Pancreas (tissue), 10 donors: ENCODE data around the gene CEBPE. TPM values are rescaled to one million over a fixed set of nuclear protein-coding genes. Genes with fewer than 3 reads are reported as not detected.

Experiments
- ATAC-seq, 4 donors: fragments of 200-7000 bp; cut with Tn5 transposase; one replicate each; pipeline versions ENCODE4 v1.8.0 to v1.9.1; 2020; ENCODE audit warnings: mild to moderate bottlenecking in 4 of 4, moderate library complexity in 4 of 4
- DNase-seq, 6 donors: peaks; one replicate each; pipeline ENCODE4 v3.0.0-alpha.2; 2020
- FAIRE-seq: peaks from 2 replicates; lab custom pipeline; 2012; peaks lifted over from hg19 to GRCh38; lab: Jason Lieb, UNC
- H3K27ac ChIP-seq, 4 donors: fragments of 200-600 bp; sonication (generic); 1 replicate in 3 of 4; 2 replicates in 1 of 4; pipeline versions ENCODE4 v1.5.0 to v1.8.0; 2020
- H3K27me3 ChIP-seq, 4 donors: fragments of 200-600 bp; one replicate each; pipeline ENCODE4 v1.8.0; 2021
- H3K36me3 ChIP-seq, 3 donors: fragments of 200-600 bp; sonication (generic) in 1 of 3; one replicate each; pipeline versions ENCODE4 v1.5.0 to v1.8.0; 2020 to 2021
- H3K4me1 ChIP-seq, 3 donors: fragments of 200-600 bp; one replicate each; pipeline ENCODE4 v1.8.0; 2021
- H3K4me3 ChIP-seq, 4 donors: fragments of 200-600 bp; sonication (generic) in 2 of 4; one replicate each; pipeline versions ENCODE4 v1.5.0 to v1.8.0; 2020 to 2021
- H3K9me3 ChIP-seq, 4 donors: fragments of 200-600 bp; one replicate each; pipeline ENCODE4 v1.8.0; 2021
- WGBS, 2 donors: extraction: QIAGEN DNeasy Blood & Tissue Kit; methylation state at CpG; one replicate each; pipeline ENCODE4 v1.1.7; 2013; 5-methylcytosine and 5-hydroxymethylcytosine counted together
- intact Hi-C, 3 donors: fragments of 100-400 bp; cut with DNase I; formaldehyde crosslinking; loops; one replicate each; pipeline versions ENCODE4 v1.11.1 to v1.14.2; 2022
- polyA plus RNA-seq, 2 donors: library from polyadenylated mRNA; stranded (reverse); fragments of 200-250 nt; gene quantifications; one replicate each; pipeline ENCODE4 v1.2.3, GENCODE V29; 2013
- total RNA-seq, 6 donors: library from RNA; stranded (reverse); fragmentation: NEBNext Ultra II Directional in 4 of 6; extraction: Animal tissue kit (Norgen Biotek cat#: 25700) in 4 of 6; gene quantifications; one replicate each; pipeline versions ENCODE4 v1.2.1 to v1.2.4, GENCODE V29; 2021 to 2023
- TF ChIP-seq, protein P1 (sequence below), 4 donors: fragments of 200-600 bp; sonication (generic) in 3 of 4; IDR thresholded peaks; one replicate each; pipeline versions ENCODE4 v1.5.0 to v1.8.0; 2021; ENCODE audit warnings: antibody characterized with exemption in 4 of 4
- donor health status: healthy with polysubstance abuse.
- donor health status: DM: no; HTN: no; CAD: no; lungs with moderate emphysema.
- donor health status: DM: no; HTN: no; CAD: no.
- donor health status: control.
- donor health status: control.
- donor health status: Bipolar disorder and iron deficiency.
- donor health status: DM: yes; HTN: yes; CAD: no.
- donor health status: DM: no; HTN: no; CAD: no.
- donor health status: DM: no; HTN: no; CAD: no.
- donor health status: DM: yes; HTN: yes; CAD: no.

The CEBPE gene
- total and polyA plus RNA-seq, 8 donors: not detected

DNA sequence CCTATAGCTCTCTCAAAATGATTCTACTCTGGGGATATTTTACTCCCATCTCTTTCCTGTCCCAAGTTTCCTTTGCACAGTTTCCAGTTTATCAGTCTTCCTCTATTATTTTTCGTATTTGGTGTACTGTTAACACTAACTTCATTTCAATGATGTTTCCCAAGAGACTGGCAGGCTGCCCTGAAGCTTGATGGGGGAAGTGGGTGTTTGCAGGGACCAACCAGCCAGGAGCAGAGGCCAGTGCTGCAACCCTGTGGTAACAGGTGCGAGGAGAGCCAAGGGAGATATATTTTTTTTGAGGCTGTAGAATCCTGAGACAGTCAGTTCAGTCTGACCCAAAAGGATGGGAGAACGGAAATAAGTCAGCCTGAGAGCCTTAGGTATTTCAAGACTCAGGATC lies 11.8 kb upstream of the CEBPE start:
- WGBS, 2 donors: 72 to 78% methylated on average over 3 of the region's 3 CpGs
- Histone ChIP-seq H3K27me3 (no peaks in the 10 kb centered on the region), H3K4me1 (no peaks in the 10 kb centered on the region), H3K4me3 (no peak overlapping the region), H3K27ac (no peak overlapping the region), H3K36me3 (no peaks in the 10 kb centered on the region), H3K9me3 (no peaks in the 10 kb centered on the region)
- ATAC-seq (no peak), DNase-seq (peak in 1 of 6 donors; percentile 12), FAIRE-seq (no peak)
- intact Hi-C loops: no loop called here
- TF ChIP-seq, protein P1, sequence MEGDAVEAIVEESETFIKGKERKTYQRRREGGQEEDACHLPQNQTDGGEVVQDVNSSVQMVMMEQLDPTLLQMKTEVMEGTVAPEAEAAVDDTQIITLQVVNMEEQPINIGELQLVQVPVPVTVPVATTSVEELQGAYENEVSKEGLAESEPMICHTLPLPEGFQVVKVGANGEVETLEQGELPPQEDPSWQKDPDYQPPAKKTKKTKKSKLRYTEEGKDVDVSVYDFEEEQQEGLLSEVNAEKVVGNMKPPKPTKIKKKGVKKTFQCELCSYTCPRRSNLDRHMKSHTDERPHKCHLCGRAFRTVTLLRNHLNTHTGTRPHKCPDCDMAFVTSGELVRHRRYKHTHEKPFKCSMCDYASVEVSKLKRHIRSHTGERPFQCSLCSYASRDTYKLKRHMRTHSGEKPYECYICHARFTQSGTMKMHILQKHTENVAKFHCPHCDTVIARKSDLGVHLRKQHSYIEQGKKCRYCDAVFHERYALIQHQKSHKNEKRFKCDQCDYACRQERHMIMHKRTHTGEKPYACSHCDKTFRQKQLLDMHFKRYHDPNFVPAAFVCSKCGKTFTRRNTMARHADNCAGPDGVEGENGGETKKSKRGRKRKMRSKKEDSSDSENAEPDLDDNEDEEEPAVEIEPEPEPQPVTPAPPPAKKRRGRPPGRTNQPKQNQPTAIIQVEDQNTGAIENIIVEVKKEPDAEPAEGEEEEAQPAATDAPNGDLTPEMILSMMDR (IDR thresholded peaks at IDR 0.05): no peak

DNA sequence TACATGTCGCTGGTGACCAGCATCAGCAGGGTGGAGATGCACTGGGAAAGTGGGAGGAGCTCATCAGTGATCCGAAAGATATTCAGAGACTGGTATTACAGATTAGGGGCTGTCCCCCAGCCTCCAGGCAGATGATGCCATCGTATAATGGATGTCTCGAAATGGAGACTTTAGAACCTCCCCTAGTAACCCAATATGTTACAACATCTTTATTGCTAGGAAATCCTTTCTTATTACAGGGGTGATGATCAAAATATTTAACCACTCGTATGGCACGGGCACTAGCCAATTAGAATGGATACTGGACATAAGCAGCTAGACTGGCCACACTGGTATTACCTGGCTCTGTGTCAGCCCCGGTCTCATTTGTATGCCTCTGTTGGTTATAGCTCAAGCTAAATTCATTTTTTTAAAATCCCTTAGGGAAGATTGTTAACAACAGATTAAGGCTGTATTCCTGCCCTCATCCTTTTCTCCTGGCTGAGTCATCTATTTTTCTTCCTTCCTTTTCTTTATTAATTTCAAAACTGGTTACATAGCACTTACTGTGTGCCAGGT lies 10.8 kb upstream of the CEBPE start:
- H3K36me3 ChIP-seq: no peaks in the 10 kb centered on the region
- TF ChIP-seq, protein P1 (IDR thresholded peaks at IDR 0.05): no peak
- FAIRE-seq (no peak), DNase-seq (no peak), ATAC-seq (no peak)
- no peaks in the 10 kb centered on the region for H3K4me1 ChIP-seq
- H3K27ac ChIP-seq: no peak overlapping the region
- H3K4me3 ChIP-seq: no peak overlapping the region
- intact Hi-C loops: loop anchor here in 1 of 3 donors (10.0 kb wide), 1 partner anchor 55 kb away; the partner anchor contains the start of gene SLC7A8
- no peaks in the 10 kb centered on the region for H3K9me3 ChIP-seq
- WGBS, 2 donors: 92 to 94% methylated on average over 7 of the region's 7 CpGs
- no peaks in the 10 kb centered on the region for H3K27me3 ChIP-seq

DNA sequence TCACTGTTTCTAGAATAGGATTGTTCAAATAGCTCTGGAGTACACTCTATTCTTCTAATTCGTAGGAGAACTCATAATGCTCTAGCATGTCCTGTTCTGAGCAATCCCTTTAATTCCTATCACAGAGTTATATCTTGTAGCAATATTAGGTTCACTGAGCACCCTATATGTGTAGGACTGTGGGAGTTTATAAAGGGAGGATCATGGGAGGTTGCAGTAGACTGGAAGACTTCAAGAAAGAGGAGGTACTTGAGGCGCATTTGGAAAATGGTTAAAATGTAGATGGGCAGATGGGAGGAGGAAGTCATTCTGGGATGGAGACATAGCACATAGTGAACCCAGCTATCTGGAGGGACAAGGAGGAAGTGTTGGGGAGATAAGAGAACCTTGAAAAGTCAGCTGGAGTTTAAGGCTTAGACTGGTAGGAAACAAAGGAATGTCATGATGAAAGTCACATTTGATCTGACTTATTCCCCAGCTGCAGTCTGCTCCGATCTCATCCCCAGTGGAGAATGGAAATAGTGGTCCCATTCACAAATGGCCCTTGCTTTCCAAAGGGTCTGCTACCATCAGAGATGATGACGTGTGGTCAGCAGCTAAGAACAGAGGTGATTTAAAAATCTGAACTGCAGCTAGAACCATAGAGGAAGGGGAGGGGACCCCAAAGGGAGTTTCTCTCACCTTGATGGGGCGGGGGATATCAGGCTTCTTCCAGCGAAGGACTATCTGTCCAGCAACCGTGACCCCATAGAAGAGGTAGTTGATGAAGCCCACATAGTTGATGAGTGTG lies 10.1 kb upstream of the CEBPE start:
- Histone ChIP-seq H3K36me3 (no peaks in the 10 kb centered on the region), H3K9me3 (no peaks in the 10 kb centered on the region), H3K27me3 (no peaks in the 10 kb centered on the region), H3K4me3 (no peak overlapping the region), H3K27ac (no peak overlapping the region), H3K4me1 (no peaks in the 10 kb centered on the region)
- FAIRE-seq (no peak), DNase-seq (no peak), ATAC-seq (no peak)
- 92% methylated on average over 7 of the region's 7 CpGs for WGBS, 2 donors
- TF ChIP-seq, protein P1 (IDR thresholded peaks at IDR 0.05): no peak
- intact Hi-C loops: loop anchor here in 1 of 3 donors (10.0 kb wide), 1 partner anchor 56 kb away; the partner anchor contains the start of gene SLC7A8

DNA sequence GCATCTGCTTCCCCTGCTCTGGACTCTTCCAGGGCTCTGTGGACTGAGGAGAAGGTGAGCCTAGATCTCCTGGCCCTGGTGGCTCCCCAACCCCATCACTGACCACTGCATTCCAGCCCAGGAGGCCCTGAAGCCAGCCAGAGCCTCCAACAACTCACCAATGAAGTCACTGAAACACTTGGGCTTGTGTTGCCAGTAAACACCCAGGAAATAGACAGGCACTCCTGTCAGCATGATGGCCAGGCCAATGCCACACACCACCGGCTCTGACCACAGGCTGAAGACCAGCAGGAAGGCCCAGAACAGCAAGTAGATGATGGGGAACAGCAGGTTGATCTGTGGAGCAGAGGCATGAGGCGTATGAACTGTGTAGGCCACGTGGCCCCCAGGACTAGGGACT lies 8.8 kb upstream of the CEBPE start:
- DNase-seq (no peak), ATAC-seq (no peak), FAIRE-seq (no peak)
- Histone ChIP-seq H3K27ac (no peak overlapping the region), H3K9me3 (no peaks in the 10 kb centered on the region), H3K4me1 (peaks cover 0 to 7% (median 0%) of the 10 kb centered on the region in 3 donors), H3K36me3 (no peaks in the 10 kb centered on the region), H3K27me3 (no peaks in the 10 kb centered on the region), H3K4me3 (no peak overlapping the region)
- TF ChIP-seq, protein P1 (IDR thresholded peaks at IDR 0.05): no peak
- intact Hi-C loops: loop anchor here in 1 of 3 donors (10.0 kb wide), 1 partner anchor 57 kb away; the partner anchor contains the start of gene SLC7A8
- WGBS, 2 donors: 90 to 93% methylated on average over 3 of the region's 3 CpGs
